GM19351 (cell line): ENCODE results near the gene PTP4A2.
"Not testable (repeated sequence)": the region's sequence is repeated elsewhere in the genome, so short reads cannot be mapped to it uniquely, and the experiment has no call there.

Source experiments
- ATAC-seq: cut with Tn5 transposase; IDR thresholded peaks from one replicate; pipeline ENCODE4 v1.9.1; 2021; ENCODE audit warnings: mild to moderate bottlenecking, moderate library complexity; ENCODE audit not compliant: unreplicated experiment

PTP4A2 gene

GRCh38 chr1:31926252-31926651 is 11.9 kb downstream of the PTP4A2 start:
- no peak for ATAC-seq

GRCh38 chr1:31925824-31926223 is 12.3 kb downstream of the PTP4A2 start:
- not testable (repeated sequence) for ATAC-seq

- no peak for ATAC-seq
These were observed 13.3 kb downstream of the PTP4A2 start for GRCh38 chr1:31924839-31925238.

- ATAC-seq, result no peak
These were observed 14.2 kb downstream of the PTP4A2 start for GRCh38 chr1:31923901-31924535.

- ATAC-seq, result no peak
These were observed 17.2 kb downstream of the PTP4A2 start for GRCh38 chr1:31920956-31921355.

- ATAC-seq, result no peak
These were observed 18.6 kb downstream of the PTP4A2 start for GRCh38 chr1:31919591-31919990.

GRCh38 chr1:31915438-31915837 is 22.7 kb downstream of the PTP4A2 start:
- no peak for ATAC-seq

- ATAC-seq, result no peak
These were observed 24.2 kb downstream of the PTP4A2 start for GRCh38 chr1:31913968-31914367.

- ATAC-seq, result no peak
These were observed 25.3 kb downstream of the PTP4A2 start for GRCh38 chr1:31912839-31913239.

- ATAC-seq, result no peak
These were observed 26.0 kb downstream of the PTP4A2 start for GRCh38 chr1:31911994-31912780.

GRCh38 chr1:31910933-31911332 is 27.2 kb downstream of the PTP4A2 start:
- ATAC-seq, result no peak

- ATAC-seq, result no peak
These were observed 28.5 kb downstream of the PTP4A2 start for GRCh38 chr1:31909691-31910090.

GRCh38 chr1:31906557-31906956 is 31.6 kb downstream of the PTP4A2 start:
- no peak for ATAC-seq

- no peak for ATAC-seq
These were observed 32.5 kb downstream of the PTP4A2 start for GRCh38 chr1:31905681-31906080.

GRCh38 chr1:31905093-31905509 is 33.1 kb downstream of the PTP4A2 start:
- ATAC-seq, result no peak

- ATAC-seq, result no peak
These were observed 33.7 kb downstream of the PTP4A2 start for GRCh38 chr1:31904339-31905092.

GRCh38 chr1:31902510-31902860 is 35.7 kb downstream of the PTP4A2 start:
- ATAC-seq, result no peak

- ATAC-seq, result no peak
These were observed 36.2 kb downstream of the PTP4A2 start for GRCh38 chr1:31901838-31902509.

GRCh38 chr1:31900790-31901189 is 37.4 kb downstream of the PTP4A2 start:
- no peak for ATAC-seq

GRCh38 chr1:31897526-31898100 is 40.6 kb downstream of the PTP4A2 start:
- ATAC-seq, result no peak
